ENCODE results near the gene BHLHE41.

- TF ChIP-seq CTCF (conservative IDR thresholded peaks at IDR 0.05) (no peak), ZFX (IDR thresholded peaks at IDR 0.05) (no peak)
Measured at GRCh38 chr12:26113181-26113654, 11.6 kb downstream of the BHLHE41 start.

Data from C4-2B (cell line).